NCI-H2081 (cell line): ENCODE data around the gene SLBP.

Source experiments
- DNase-seq, 2 experiments: peaks; one replicate each; lab custom pipeline; 2025; lab: John Stamatoyannopoulos, UW

SLBP gene

GRCh38 chr4:1727117-1728031 lies 15.3 kb upstream of the SLBP start:
- no peak for DNase-seq

- DNase-seq, result peak; percentile 80 to 81
Measured at GRCh38 chr4:1726146-1726934, 14.2 kb upstream of the SLBP start.

- DNase-seq, result no peak
Measured at GRCh38 chr4:1725521-1725920, 13.4 kb upstream of the SLBP start.

GRCh38 chr4:1723131-1723801 lies 11.1 kb upstream of the SLBP start:
- no peak for DNase-seq

GRCh38 chr4:1722551-1723118 lies 10.5 kb upstream of the SLBP start:
- DNase-seq, result no peak

GRCh38 chr4:1721666-1722550 lies 9.8 kb upstream of the SLBP start:
- DNase-seq, result peak; percentile 42 to 55

GRCh38 chr4:1721003-1721665 lies 9.0 kb upstream of the SLBP start, which contains the start of the genes TACC3 and TMEM129:
Gene TACC3, plus strand, starts transcription at chr4:1721521. Its CDS starts 1,901 bp downstream, at chr4:1723422.
Gene TMEM129, minus strand, starts transcription at chr4:1721323. Its CDS starts 486 bp downstream, at chr4:1720837.
- DNase-seq, result peak; percentile 98

GRCh38 chr4:1720163-1720983 lies 8.3 kb upstream of the SLBP start:
- peak; percentile 23 to 32 for DNase-seq

- DNase-seq, result peak in 1 of 2 experiments; percentile 50
Measured at GRCh38 chr4:1718095-1718850, 6.2 kb upstream of the SLBP start.

- peak; percentile 75 to 93 for DNase-seq
Measured at GRCh38 chr4:1717129-1718094, 5.3 kb upstream of the SLBP start.

GRCh38 chr4:1716065-1716945 lies 4.2 kb upstream of the SLBP start:
- DNase-seq, result peak in 1 of 2 experiments; percentile 29

- no peak for DNase-seq
Measured at GRCh38 chr4:1715002-1715758, 3.1 kb upstream of the SLBP start.

GRCh38 chr4:1714303-1715001 lies 2.3 kb upstream of the SLBP start:
- DNase-seq, result peak in 1 of 2 experiments; percentile 20

- DNase-seq, result peak in 1 of 2 experiments; percentile 65
Measured at GRCh38 chr4:1713003-1713851, 1.1 kb upstream of the SLBP start.
